SK-N-DZ (cell line): ENCODE measurements around the gene SEPTIN5.

Experiments used
- DNase-seq: peaks from one replicate; pipeline ENCODE4 v3.0.0-alpha.2; 2015; ENCODE audit warnings: low spot score

The SEPTIN5 gene

DNA sequence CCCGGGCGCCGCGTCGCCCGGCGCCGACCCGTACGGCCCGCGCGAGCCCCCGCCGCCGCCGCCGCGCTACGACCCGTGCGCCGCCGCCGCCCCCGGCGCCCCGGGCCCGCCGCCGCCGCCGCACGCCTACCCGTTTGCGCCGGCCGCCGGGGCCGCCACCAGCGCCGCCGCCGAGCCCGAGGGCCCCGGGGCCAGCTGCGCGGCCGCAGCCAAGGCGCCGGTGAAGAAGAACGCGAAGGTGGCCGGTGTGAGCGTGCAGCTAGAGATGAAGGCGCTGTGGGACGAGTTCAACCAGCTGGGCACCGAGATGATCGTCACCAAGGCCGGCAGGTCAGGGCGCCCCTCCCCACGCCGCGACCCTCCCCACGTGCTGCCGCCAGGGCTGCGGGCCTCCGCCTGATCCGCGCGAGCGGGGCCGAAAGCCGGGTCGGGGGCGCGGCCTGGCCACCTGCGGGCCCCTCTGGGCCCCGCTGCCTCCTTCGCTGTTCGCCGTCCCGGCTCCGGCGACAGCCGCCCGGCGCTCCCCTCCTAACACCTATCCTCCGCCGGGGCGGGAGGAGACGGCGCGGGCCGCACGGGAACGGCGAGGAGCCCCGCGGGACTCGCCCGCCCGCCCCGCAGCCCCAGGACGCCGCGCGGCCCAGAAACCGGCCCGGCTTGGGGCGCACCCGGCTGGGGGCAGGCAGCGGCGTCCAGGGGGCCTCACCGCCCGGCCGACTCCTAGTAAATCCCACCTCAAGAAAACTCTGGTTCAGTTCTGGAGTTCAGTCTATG is 46.8 kb downstream of the SEPTIN5 start:
- no peak for DNase-seq

DNA sequence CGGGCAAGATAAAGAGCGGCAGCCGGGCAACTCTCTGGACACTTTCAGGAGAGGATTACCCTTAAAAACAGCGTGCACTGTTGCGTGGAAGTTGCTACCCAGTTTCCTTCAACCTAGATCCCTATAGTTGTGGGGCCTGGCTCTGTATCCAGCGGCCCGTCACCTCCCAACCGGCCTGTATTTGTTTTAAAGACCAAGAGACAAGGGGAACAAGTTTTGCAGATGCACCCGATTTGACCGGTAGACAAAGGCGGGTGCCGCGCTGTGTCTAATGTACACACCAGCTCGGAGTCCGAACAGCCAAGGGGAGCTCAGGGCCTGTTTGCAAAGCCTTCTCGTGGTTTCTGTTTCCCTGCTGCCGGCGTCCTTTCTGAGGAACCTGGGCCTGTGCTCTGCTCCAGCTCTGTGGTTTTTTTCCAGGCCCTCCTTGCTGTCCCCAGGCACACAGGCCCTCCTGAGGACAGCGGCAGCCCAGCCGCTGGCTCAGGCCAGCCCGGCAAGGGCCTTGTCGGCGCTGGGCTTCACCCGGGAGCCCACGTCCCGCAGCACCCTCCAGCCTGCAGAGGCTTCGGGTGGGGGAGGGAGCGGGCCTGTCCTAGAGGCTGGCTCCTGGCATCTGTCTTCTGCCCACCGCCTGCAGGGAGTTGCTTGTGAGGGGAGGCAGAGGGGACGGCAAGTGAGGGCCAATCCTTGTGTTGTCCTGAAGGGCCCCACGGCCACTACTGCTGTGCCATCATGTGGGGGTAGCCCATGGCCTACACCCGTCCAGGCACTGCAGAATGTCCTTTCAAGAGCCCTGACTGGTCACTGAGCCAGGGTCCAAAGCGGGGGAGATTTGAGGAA is 47.6 kb downstream of the SEPTIN5 start:
- no peak for DNase-seq

DNA sequence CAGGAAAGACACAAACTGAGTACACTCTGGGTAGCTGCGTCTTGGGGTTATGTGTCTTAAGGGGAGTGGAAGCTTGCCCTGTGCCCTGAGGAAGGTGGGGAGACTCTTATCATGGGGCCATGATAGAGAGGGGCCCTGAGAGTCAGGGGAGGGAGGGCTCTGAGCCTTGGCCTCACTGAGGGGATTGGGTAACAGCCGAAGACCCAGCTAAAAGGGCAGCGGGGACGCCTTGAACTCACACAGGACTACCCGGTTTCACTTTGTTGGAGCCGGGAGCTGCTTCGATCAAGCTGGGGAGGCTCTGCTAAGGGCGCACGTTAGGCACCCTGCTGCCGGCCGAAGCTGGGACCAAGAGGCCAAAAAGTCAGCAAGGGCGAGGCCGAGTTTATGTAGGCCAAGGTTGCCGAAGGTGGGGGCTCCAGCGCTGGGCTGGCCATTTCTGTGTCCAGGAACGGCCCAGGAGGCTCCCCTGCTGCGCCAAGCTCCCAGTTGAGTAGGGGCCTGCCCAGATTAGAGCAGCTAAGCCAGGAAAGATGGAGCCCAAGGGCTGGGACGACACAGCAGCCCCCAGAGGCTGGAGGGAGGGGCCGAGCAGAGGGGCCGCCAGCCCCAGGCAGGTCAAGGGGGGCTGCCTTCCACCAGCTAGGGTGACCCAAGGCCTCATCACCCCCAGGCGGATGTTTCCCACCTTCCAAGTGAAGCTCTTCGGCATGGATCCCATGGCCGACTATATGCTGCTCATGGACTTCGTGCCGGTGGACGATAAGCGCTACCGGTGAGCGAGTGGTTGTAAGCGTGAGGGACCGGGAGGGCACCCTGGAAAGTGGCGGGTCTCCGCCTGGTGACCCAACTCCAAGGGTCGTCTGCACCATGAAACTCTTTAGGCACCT is 48.5 kb downstream of the SEPTIN5 start:
- no peak for DNase-seq

DNA sequence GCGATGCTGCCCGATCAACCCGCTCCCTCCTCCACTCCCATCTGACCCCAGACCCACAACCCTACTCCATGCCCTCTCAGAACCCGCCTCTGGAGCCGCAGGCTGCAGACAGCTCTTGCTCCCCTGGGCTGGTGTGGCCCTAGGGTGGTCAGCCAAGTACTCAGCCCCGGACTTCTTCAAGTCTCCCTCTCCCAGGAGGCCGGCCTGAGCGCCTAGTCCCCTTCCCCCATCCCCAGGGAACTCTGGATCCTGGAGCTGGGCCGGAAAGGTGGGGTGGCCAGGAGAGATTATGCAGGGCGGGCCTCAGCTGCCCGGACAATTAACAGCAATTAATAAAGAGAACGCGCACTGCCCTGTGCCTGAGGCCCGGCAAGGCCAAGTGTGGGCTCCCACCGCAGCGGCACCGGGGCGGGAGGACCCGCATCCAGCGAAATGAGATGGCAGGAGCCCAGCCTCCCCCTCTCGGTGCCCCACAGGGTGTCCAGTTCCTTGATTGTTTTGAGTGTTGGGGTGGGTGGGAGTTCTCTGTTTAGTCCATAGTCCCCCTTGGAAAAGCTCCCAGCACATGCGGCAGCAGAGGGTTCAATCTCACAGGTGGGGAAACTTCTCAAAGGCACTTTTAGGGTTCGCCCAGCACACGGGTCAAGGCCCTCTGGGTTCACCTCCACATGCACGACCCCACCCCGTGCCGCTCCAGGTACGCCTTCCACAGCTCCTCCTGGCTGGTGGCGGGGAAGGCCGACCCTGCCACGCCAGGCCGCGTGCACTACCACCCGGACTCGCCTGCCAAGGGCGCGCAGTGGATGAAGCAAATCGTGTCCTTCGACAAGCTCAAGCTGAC is 49.4 kb downstream of the SEPTIN5 start:
- no peak for DNase-seq

DNA sequence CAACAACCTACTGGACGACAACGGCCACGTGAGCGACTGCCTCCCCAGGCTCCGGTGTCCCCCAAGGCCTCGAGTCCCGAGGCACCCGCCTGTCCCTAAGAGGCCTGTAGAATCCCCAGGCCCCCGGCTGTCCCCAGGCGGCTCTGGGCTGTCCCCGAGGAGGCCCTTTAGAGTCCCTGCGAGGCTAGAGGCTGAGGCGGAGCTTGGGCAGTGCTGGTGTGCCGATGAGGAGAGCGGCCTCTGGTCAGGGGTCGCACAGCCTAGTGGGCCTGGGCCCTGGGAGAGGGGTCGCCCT is 49.9 kb downstream of the SEPTIN5 start:
- DNase-seq: no peak

DNA sequence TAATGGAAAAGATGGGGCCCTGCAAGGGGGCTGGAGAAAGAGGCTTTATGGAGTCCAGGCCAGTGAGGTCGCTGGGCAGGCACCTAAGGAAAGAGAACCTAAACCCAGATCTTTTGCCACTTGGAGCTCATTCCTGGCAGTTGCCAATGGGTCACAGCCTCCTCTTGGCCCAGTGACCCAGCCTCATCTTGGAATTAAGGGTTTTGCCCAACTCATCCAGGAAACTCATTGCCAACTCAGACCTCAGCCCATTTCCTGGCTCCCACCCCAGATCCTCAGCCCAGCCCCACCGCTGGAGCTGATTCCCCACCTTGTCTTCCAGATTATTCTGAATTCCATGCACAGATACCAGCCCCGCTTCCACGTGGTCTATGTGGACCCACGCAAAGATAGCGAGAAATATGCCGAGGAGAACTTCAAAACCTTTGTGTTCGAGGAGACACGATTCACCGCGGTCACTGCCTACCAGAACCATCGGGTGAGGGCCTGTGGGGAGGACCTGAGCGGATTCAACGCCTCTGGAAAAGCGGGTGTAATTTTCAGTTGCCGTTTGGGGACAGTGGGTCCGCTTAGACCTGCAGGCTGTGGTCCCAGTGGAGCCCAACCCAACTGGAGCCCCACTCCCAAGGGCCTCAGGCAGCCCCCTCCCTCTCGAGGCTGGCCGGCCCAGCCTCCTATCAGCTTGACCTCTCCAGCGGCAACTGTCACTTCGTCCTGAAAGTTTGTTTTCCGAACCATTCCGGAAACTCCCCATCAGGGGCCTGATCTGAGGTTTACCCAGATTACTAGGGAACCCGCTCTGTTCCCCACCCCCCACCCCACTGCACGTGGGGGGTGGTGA is 50.6 kb downstream of the SEPTIN5 start:
- no peak for DNase-seq

DNA sequence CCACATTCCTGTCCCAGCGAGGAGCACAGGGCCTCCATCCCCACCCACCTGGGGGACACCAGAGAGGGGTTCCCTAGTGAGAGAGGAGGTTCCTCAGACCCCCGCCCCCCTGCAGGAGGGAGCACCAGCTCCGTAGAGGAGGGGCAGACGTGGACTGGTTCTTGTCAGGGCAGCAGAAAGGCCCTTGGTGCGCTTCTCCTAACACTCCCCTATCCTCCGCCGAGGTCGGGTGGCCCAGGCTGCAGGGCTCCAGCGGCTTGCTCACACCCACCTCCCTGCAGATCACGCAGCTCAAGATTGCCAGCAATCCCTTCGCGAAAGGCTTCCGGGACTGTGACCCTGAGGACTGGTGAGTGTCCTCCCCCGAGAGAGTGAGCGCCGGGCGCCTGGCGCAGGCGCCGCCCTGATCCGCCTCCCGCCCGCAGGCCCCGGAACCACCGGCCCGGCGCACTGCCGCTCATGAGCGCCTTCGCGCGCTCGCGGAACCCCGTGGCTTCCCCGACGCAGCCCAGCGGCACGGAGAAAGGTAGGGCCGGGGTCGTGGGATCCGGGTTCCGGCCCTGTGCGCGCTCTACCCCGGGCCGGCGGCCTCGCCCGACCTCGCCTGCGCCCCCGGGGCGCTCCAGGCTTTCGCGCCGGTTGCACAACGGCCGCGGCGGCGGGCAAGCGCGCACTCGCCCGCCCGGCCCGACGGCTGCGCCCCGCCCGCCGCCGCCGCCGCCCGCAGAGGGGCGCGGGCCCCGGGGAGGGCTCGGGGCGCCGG is 51.4 kb downstream of the SEPTIN5 start:
- no peak for DNase-seq

GRCh38 chr22:19766240-19766510 is 51.9 kb downstream of the SEPTIN5 start:
- DNase-seq: no peak

DNA sequence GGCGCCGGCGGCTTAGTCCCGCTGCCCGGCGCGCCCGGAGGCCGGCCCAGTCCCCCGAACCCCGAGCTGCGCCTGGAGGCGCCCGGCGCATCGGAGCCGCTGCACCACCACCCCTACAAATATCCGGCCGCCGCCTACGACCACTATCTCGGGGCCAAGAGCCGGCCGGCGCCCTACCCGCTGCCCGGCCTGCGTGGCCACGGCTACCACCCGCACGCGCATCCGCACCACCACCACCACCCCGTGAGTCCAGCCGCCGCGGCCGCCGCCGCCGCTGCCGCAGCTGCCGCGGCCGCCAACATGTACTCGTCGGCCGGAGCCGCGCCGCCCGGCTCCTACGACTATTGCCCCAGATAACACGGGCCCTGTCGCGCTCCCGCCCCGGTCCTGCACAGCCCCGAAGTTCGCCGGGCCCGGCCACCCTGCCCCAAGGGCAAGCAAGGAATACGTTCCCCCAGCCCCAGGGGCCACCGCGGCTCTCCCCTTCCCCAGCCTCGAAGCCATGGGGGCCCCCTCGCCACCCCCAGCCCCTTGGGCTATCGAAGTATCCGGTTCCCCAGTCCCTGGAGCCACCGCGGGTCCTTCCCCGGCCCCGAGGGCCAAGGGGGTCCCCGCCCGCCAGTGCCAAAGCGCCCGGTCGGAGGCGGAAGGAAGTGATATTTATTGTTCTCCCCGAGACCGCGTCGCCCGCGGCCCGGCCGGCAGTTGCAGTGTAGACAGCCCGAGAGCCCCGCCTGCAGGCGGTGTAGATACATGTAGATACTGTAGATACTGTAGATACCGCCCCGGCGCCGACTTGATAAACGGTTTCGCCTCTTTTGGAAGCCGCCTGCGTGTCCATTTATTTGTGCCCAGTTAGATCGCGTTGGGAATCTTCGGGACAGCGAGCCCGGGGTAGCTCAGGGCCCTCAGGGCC is 52.5 kb downstream of the SEPTIN5 start:
- no peak for DNase-seq

GRCh38 chr22:19767427-19768341 is 53.4 kb downstream of the SEPTIN5 start:
- no peak for DNase-seq

- DNase-seq: no peak
These were observed 55.1 kb downstream of the SEPTIN5 start for GRCh38 chr22:19769393-19769715.

GRCh38 chr22:19770349-19771220 is 56.3 kb downstream of the SEPTIN5 start:
- no peak for DNase-seq

DNA sequence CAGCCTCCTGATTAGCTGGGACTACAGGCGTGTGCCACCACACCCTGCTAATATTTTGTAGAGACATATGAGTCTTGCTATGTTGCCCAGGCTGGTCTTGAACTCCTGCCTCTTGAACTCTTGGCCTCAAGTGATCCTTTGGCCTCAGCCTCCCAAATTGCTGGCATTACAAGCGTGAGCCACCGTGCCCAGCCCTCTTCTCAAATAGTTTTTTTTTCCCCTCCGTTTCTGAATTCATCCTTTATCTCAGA is 58.0 kb downstream of the SEPTIN5 start:
- no peak for DNase-seq
